ENCODE results near the gene EDN2. TPM values are rescaled to one million over a fixed set of nuclear protein-coding genes. Genes with fewer than 3 reads are reported as not detected.

The EDN2 gene
- total RNA-seq, 1 donor from 2014 or later: 5.1 TPM

DNA sequence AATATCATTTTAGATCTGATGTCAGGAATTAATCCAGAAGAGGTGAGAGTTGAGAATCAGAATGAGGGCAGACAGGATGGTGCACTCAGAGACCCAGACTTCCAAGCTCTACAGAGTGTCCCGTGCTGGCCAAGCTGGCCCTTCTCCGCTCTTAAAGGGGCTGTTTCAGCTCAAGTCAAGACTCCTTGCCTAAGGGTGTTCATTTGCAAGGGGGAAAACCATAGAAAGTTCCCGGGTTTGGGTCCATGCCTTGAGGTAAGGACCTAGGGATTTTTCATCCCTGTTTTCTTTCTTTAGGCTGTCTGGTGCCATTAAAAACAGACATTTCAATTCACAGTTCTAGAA is 47.5 kb downstream of the EDN2 start:
- no peak for DNase-seq

DNA sequence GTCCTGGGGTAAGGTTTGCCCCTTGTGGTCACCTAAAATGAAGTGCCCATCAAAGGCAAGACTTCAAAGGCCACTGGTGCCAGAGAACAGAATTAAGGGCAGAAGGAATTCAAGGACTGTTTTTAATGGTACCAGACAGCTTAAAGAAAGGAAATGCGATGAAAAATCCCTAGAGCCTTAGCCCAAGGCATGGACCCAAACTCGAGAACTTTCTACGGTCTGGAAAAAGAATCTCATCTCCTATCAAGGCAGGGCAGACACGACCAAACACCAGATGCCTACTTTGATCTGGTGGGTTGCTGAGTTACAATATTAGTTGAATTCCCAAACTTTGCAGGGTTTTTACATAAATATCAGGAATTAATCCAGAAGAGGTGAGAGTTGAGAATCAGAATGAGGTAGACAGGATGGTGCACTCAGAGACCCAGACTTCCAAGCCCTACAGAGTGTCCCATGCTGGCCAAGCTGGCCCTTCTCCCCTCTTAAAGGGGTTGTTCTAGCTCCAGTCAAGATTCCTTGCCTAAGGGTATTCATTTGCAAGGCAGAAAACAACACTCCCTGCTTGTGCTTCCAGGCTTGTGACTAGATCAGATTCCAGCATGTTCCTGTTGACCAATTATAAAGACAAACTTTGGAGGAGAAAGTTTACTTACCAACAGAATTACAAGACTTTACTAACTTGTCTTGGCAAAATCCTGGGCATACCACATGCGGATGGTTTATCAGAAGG is 48.0 kb downstream of the EDN2 start:
- no peak for DNase-seq

DNA sequence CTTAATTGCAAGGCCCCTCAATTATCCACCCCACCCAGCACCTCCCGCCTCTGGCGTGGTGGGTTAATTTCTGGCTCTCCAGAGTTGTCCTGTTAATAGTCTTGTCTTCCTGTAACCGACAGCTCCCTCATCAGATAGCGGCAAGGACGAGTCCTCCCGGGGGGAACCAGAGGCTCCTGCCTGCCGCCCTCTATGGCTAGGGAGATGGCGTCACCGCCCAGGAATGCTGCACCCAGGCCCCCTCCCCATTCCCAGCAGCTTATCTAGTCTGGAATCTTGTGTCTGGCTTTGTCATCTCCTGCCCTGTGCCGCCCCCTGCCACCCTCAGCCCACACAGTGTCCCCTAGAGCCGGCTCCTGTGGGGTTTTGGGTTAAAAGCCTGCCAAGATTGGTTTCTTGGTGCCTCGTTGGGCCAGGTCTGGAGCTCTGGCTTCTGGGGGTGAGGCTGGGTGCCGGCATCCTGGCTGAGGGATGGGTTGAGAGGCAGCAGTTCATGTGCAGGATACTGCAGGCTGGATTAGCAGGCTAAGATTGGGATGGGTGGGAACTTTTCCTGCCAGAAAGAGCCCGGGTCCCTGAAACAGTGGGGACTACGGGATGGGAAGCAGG is 48.8 kb downstream of the EDN2 start:
- DNase-seq: no peak

- no peak for DNase-seq
Observed at GRCh38 chr1:41434748-41435449, 49.6 kb downstream of the EDN2 start.

DNA sequence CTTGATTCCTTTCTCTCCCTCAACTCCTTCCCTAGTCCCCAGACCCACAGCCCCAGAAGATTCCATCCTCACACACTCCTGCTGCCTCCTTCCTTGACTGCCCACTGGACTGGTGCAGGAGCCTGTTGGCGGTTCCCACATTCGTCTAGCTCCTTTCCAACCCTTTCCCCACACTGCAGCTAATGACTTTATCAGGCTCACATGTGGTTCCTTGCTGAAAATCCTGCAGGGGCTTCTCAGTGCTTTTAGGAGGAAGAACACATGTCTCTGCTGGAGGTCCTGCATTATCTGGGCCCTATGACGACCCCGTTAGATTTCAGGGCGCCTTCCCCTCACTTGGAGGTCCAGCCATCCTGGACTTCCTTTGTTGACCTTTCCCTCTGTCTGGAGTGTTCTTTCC is 50.2 kb downstream of the EDN2 start:
- no peak for DNase-seq

- no peak for DNase-seq
Observed at GRCh38 chr1:41433501-41433900, 51.0 kb downstream of the EDN2 start.

DNA sequence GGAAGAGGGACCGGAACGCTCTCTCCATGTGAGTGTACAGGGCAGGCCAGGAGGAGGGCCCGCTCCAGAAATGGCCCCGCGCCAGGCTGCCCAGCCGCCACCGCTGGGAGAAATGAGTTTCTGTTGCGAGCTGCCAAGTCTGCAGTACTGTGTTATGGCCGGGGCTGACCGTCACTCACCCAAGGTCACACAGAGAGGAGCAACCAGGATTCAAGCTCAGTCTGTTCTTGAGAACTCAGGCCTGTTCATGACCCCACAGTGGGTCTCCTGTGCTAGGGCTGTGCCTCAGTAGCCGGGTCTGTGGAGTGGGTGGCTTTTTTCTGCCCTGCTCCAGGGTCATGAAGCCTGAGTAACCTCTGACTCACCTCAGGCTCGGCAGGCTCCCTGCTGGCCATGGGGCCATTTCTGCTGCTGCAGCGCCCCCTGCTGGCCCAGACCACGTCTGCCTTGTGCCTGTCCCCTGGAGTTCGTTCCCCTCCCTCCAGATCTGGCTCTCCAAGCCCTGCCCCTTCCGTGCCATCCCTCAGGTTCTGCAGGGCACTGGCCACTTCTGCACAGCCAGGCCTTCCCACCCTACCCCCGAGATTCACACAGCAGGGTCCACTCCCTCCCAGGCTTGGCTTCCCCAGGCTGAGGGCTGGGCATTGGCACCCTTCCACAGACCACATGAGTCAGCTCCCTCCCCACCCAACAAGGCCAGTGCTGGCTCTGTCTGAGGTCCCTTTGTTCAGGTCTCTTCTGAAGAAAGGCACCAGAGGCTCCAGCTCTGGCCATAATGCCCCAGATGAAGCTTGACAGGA is 51.8 kb downstream of the EDN2 start:
- peak; percentile 85 for DNase-seq

DNA sequence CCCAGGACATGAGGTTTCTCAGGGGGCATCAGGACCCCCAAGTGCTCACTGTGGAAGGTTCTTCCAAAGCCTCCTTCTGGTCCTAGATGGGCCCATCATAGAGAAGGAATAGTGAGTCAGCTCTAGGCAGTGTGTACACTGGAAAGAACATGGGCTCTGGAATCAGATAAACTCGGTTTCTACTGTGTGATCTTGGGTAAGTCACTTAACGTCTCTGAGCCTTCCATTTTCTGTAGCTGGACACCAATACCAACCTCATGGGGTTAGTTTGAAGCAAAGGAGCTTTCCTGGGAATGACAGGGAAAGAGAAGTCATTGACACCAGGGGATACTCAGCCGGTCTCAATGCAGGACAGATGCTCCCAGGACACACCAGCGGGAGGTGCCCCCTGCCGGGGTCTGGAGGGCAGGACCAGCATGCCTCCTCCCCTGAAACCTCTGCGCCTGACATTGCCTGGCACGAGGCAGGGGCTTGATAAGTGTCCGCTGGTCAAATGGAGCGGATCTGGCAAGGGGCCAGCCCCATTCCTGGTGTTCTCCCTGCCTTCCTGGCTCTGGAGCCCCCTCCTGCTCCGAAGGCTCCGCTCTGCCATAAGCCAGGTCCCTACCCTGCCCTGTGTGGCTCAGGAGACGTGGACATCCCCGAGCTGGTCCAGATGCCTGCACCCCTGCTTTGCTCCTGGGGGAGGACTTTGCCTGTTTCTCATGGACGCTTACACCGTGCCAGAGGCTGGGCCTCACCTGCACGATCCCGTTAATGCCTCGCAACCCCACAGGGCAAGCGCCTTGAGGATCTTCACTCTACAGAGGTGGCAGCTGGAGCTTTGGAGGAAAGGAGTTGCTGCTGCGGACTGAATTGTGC is 52.8 kb downstream of the EDN2 start:
- no peak for DNase-seq

GRCh38 chr1:41430582-41430981 is 53.9 kb downstream of the EDN2 start:
- DNase-seq: peak; percentile 88

DNA sequence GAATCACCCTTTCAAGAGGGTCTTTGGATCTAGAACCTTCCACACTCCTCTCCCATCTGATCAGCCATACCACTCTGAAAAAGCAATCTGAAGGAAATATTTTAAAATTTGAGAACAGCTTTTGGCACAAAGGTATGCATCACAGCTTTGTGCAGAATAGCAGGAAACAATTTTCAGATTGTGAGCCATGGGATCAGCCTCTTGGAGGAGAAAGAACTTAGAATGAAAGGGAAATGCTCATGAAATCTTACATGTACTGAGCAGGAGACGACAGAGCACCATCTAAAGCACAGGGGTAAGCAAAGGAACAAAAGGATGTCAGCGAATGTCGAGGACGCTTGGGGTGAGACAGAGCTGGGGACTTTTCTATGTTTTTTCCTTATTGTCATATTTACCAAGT is 54.4 kb downstream of the EDN2 start:
- no peak for DNase-seq

DNA sequence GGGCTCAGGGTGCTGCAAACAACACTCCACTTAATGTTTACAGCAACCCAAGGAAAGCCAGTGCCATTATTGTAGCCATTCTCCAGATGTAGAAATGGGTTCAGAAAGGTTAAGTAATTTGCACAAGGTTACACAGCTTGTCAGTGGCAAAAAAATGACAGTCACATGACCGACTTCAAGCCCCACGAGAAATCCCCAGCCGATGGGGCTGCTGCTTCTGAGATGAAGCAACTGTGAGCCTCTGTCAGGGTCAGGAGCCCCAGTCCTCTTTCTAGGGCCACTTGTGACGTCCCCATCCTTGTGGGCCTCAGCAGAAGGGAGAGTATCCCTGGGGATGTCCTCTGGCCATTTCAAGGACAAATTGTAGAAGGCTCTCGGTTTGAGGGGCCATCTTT is 54.8 kb downstream of the EDN2 start:
- DNase-seq: no peak

Small RNA genes within 50 kb of the gene (small RNA-seq; reads per million reads assigned to genes)
- not detected for gene RNA5SP45 (ENCODE audit: low replicate concordance)

Other genes starting within 250 kb of the EDN2 start
- 55.0 TPM for gene SCMH1, start 242.4 kb downstream of the EDN2 start, total RNA-seq
- 16.2 TPM for gene FOXO6, start 123.2 kb downstream of the EDN2 start, total RNA-seq